GM21526 (cell line): Measurements from ENCODE around the gene ERICH3.
"Not testable (repeated sequence)": the region's sequence is repeated elsewhere in the genome, so short reads cannot be mapped to it uniquely, and the experiment has no call there.

Experiments
- ATAC-seq: cut with Tn5 transposase; IDR thresholded peaks from one replicate; pipeline ENCODE4 v1.9.1; 2021; ENCODE audit warnings: moderate library complexity; ENCODE audit not compliant: unreplicated experiment, low FRiP score

Gene ERICH3

GRCh38 chr1:74679811-74680210, 6.2 kb upstream of the ERICH3 start:
- ATAC-seq, result no peak

- no peak for ATAC-seq
Observed at GRCh38 chr1:74677926-74678325, 4.3 kb upstream of the ERICH3 start.

- no peak for ATAC-seq
Observed at GRCh38 chr1:74674278-74675048, 871 bp upstream of the ERICH3 start.

- ATAC-seq, result not testable (repeated sequence)
Observed at GRCh38 chr1:74670866-74671265, 2.7 kb downstream of the ERICH3 start.

- no peak for ATAC-seq
Observed at GRCh38 chr1:74654708-74655107, 18.9 kb downstream of the ERICH3 start.

- peak; percentile 94 for ATAC-seq
Observed at GRCh38 chr1:74652711-74653139, 20.9 kb downstream of the ERICH3 start.

- no peak for ATAC-seq
Observed at GRCh38 chr1:74650561-74650960, 23.0 kb downstream of the ERICH3 start.

- ATAC-seq, result no peak
Observed at GRCh38 chr1:74641876-74642275, 31.7 kb downstream of the ERICH3 start.

- ATAC-seq, result no peak
Observed at GRCh38 chr1:74641161-74641560, 32.4 kb downstream of the ERICH3 start.

- ATAC-seq, result no peak
Observed at GRCh38 chr1:74637296-74637695, 36.3 kb downstream of the ERICH3 start.

GRCh38 chr1:74629283-74629682, 44.3 kb downstream of the ERICH3 start:
- no peak for ATAC-seq

GRCh38 chr1:74623716-74624115, 49.9 kb downstream of the ERICH3 start:
- no peak for ATAC-seq

GRCh38 chr1:74620242-74620641, 53.4 kb downstream of the ERICH3 start:
- ATAC-seq, result no peak

GRCh38 chr1:74618974-74619373, 54.6 kb downstream of the ERICH3 start:
- ATAC-seq, result no peak

GRCh38 chr1:74613894-74614293, 59.7 kb downstream of the ERICH3 start:
- ATAC-seq, result no peak

- no peak for ATAC-seq
Observed at GRCh38 chr1:74611887-74612286, 61.7 kb downstream of the ERICH3 start.

GRCh38 chr1:74610961-74611360, 62.6 kb downstream of the ERICH3 start:
- ATAC-seq, result no peak

GRCh38 chr1:74609810-74610371, 63.7 kb downstream of the ERICH3 start:
- no peak for ATAC-seq

- ATAC-seq, result no peak
Observed at GRCh38 chr1:74596717-74597116, 76.9 kb downstream of the ERICH3 start.

- ATAC-seq, result no peak
Observed at GRCh38 chr1:74593887-74594866, 79.4 kb downstream of the ERICH3 start.
